BE2C (cell line): ENCODE measurements around the gene STAC2.

ENCODE experiments used
- DNase-seq: peaks from one replicate; pipeline ENCODE4 v3.0.0-alpha.2; 2020
- H3K27me3 ChIP-seq: fragments of 250-450 bp; sonication (Bioruptor Pico); 2 replicates; pipeline ENCODE4 v1.5.1; 2020; ENCODE audit warnings: mild to moderate bottlenecking
- H3K36me3 ChIP-seq: fragments of 250-450 bp; sonication (Bioruptor Pico); 2 replicates; pipeline ENCODE4 v1.5.1; 2020; ENCODE audit warnings: mild to moderate bottlenecking
- H3K4me1 ChIP-seq: fragments of 250-450 bp; sonication (Bioruptor Pico); 2 replicates; pipeline ENCODE4 v1.5.1; 2020
- H3K4me3 ChIP-seq: 2 replicates; pipeline ENCODE4 v1.5.1; 2011; ENCODE audit warnings: low read depth, low read length
- H3K9me3 ChIP-seq: fragments of 250-450 bp; sonication (Bioruptor Pico); 2 replicates; pipeline ENCODE4 v1.5.1; 2020
- TF ChIP-seq, protein P1 (sequence below): IDR thresholded peaks from 2 replicates; pipeline ENCODE4 v1.5.1; 2012; ENCODE audit warnings: mild to moderate bottlenecking, low read depth, low read length

STAC2 gene

DNA sequence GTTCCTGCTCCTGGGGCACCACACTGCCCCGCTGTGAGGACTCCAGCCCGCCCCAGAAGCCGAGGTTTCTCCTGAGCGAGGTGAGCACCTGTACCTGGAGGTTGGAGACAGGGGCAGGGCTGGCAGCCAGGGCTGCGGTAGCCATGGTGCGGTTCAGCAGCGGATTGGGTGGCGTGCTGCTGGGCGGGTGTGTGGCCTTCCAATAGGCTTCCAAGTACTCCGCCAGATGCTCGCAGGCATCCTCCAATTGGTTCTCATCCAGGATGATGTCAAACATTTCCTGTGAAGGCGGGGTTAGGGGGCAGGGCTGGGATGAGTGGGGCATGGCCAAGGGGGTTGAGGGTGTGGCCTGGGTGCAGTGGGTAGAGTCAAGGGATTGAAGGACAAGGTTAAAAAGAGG, 48.5 kb downstream of the STAC2 start:
- peaks cover 3% of the 10 kb centered on the region for H3K36me3 ChIP-seq
- no peaks in the 10 kb centered on the region for H3K9me3 ChIP-seq
- no peaks in the 10 kb centered on the region for H3K27me3 ChIP-seq
- DNase-seq = peak; percentile 74
- no peak overlapping the region for H3K4me3 ChIP-seq
- H3K4me1 ChIP-seq = no peaks in the 10 kb centered on the region
- TF ChIP-seq, protein P1, sequence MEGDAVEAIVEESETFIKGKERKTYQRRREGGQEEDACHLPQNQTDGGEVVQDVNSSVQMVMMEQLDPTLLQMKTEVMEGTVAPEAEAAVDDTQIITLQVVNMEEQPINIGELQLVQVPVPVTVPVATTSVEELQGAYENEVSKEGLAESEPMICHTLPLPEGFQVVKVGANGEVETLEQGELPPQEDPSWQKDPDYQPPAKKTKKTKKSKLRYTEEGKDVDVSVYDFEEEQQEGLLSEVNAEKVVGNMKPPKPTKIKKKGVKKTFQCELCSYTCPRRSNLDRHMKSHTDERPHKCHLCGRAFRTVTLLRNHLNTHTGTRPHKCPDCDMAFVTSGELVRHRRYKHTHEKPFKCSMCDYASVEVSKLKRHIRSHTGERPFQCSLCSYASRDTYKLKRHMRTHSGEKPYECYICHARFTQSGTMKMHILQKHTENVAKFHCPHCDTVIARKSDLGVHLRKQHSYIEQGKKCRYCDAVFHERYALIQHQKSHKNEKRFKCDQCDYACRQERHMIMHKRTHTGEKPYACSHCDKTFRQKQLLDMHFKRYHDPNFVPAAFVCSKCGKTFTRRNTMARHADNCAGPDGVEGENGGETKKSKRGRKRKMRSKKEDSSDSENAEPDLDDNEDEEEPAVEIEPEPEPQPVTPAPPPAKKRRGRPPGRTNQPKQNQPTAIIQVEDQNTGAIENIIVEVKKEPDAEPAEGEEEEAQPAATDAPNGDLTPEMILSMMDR = no peak

DNA sequence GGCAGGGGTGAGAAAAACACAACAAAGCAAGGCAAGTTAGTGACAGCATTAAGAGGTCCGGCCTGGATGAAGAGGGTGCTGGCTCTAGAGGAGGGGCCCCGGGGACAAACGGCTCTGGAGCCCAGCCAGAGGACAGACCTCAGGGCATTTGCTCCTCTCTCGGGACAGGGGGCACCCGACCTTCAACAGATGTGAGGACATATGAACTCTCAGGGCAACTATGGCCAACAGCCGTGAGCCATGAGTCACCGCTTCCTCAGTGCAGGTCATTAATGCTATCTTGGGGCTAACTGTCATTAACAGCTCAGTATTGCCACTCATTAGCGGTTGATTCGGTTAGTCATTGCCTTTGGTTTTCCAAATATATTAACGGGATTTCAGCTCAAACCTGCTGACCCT, 50.1 kb downstream of the STAC2 start:
- Histone ChIP-seq H3K9me3 (no peaks in the 10 kb centered on the region), H3K27me3 (no peaks in the 10 kb centered on the region), H3K4me1 (no peaks in the 10 kb centered on the region), H3K4me3 (no peak overlapping the region), H3K36me3 (peaks cover 3% of the 10 kb centered on the region)
- no peak for DNase-seq
- TF ChIP-seq, protein P1 = no peak

DNA sequence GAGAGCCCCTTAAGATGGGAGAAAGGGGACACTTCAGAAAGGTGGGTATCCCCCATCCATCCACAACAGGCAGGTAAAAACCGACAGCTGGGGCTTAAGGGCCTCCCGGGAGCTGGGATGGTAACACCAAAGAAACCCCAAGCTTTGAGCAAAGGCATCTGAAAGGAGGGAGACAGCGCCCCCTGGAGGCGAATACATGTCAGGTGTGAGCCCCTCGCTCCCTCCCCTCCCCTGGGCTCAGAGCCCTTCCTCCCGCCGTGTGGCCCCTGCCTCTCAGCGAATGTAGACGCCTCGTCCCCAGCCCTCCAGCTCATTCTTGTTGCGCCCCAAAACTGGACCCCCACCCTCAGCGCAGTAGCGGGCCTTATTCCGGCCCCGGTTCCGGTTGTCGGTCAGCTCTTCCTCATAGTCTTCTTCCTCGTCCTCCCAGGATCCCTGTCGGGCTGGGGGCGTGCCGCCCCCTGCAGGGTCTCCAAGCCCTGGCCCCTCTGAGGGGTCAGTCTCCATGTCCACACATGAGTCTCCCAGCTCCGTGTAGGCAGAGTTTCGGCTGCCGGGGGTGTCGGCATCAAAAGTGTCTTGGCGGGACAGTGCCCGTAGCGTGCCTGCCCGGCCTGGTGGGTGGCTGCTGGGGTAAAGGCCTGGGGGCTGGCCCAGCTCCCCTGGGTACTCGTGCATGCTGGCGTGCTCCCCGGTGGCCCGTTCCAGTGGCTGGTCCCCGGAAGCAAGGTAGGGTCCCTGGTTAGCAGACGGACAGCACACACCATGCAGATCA, 50.6 kb downstream of the STAC2 start:
- H3K4me1 ChIP-seq = no peaks in the 10 kb centered on the region
- no peaks in the 10 kb centered on the region for H3K27me3 ChIP-seq
- H3K36me3 ChIP-seq = peaks cover 3% of the 10 kb centered on the region
- DNase-seq = peak; percentile 84
- H3K9me3 ChIP-seq = no peaks in the 10 kb centered on the region
- TF ChIP-seq, protein P1 = peak; percentile 86
- H3K4me3 ChIP-seq = no peak overlapping the region

DNA sequence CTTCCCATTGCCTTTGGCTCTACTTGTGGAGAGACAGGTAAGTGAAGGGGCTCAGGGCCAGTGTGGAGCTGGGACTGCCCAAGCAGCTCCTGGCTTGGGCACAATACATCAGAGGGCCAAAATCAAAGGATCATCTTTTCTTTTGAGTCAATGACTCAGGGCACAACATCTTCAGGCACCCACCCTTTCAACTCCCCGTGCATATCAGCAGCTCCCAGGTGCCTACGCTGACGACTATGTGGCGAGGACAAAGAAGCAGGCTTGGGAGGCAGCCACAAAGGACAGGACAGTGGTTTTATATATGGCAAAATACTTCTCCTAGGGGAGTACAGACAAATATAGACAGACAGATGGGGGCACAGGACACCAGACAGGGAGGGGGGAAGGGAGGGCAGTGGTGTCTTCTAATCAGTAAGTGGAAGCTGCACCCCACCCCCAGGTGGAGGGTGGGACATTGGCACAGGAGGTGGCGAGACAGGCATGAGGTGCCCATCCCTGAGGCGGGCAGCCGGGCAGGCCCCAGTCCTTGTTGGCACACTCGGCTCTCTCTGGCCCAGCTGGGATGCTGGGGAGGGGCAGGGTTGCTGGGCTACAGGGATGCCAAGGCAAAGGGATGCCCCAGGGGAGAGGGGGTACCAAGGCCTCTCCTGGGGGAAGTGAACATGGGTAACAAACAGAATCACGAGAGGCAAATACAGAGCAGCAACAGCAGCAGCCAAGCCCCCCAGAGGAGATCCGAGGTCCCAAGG, 52.0 kb downstream of the STAC2 start:
- DNase-seq = no peak
- no peak overlapping the region for H3K4me3 ChIP-seq
- H3K36me3 ChIP-seq = peaks cover 3% of the 10 kb centered on the region
- no peaks in the 10 kb centered on the region for H3K27me3 ChIP-seq
- no peaks in the 10 kb centered on the region for H3K9me3 ChIP-seq
- no peaks in the 10 kb centered on the region for H3K4me1 ChIP-seq
- TF ChIP-seq, protein P1 = no peak

DNA sequence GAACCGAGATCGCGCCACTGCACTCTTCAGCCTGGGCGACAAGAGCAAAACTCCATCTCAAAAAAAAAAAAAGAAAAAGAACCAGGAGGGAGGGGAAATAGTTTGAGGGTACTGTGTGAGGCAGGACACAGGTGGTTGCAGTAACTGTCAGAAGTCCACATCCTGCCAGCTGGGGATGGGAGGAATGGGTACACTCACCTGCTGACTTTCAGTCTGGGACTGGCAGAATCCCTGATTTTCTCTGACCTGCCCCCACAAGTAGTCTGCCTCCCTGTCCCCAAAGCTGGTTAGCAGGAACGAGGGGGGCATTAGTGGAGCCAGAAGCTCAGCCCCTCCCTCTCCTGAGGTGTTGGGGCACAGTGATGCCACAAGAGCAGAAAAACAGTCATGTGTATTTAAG, 52.7 kb downstream of the STAC2 start:
- Histone ChIP-seq H3K4me1 (no peaks in the 10 kb centered on the region), H3K4me3 (no peak overlapping the region), H3K27me3 (no peaks in the 10 kb centered on the region), H3K36me3 (peaks cover 3% of the 10 kb centered on the region), H3K9me3 (no peaks in the 10 kb centered on the region)
- DNase-seq = no peak
- TF ChIP-seq, protein P1 = no peak

DNA sequence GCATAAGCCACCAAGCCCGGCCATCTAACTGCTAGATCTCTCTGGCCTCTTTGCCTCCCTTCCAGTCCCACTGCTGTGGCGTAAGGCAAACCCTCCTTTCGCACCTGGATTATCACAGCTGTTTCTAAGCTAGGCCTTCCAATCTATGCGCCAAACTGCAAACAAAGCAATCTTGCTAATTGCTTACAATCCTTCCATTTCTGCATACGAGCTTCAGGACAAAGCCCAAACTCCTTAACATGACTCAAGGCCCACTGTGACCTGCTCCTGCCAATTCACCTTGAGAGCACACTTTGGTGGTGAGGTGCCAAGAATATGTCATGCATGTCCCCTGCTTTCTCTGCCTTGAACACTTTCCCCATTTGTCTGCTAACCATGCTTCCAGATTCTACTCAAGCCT, 53.8 kb downstream of the STAC2 start:
- TF ChIP-seq, protein P1 = no peak
- no peaks in the 10 kb centered on the region for H3K36me3 ChIP-seq
- no peak for DNase-seq
- no peaks in the 10 kb centered on the region for H3K9me3 ChIP-seq
- no peaks in the 10 kb centered on the region for H3K4me1 ChIP-seq
- no peak overlapping the region for H3K4me3 ChIP-seq
- H3K27me3 ChIP-seq = no peaks in the 10 kb centered on the region
